Measurements from ENCODE around the gene PPP2R5B. TPM values are rescaled to one million over a fixed set of nuclear protein-coding genes. Genes with fewer than 3 reads are reported as not detected.

PPP2R5B gene
- total RNA-seq, 2 experiments from 2014 or later = 16.8 to 18.3 TPM

DNA sequence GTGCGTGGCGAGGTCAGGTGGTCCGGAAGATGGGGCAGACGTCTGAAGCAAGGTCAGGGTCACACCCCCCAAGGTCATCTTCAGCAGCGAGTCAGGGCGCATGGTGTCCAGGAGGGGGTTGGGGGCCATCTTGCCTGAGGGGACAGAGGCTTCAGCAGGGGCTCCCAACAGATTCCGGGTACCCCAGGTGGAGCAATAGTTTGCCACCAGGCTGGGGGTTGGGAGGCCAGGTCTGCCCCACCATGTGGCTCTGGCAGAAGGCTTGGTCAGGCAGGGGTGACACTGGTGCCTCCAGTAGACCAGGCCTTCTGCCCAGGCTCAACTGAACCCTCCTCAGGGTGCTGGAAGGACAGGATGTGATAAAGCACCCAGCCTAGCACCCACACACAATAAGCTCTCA is 13.3 kb upstream of the PPP2R5B start:
- no peaks in the 10 kb centered on the region for H3K27me3 Mint-ChIP-seq
- peaks cover 66% of the 10 kb centered on the region for H3K36me3 Mint-ChIP-seq (ENCODE audit: low read depth)
- Histone ChIP-seq H3K9me3 (ENCODE audit: control insufficient read depth in 1 of 2, insufficient read depth in 1 of 2, low read length in 2 of 2) (no peaks in the 10 kb centered on the region), H3K36me3 (ENCODE audit: insufficient read depth, low read length) (peaks cover 76% of the 10 kb centered on the region), H3K4me1 (ENCODE audit: insufficient read depth, low read length) (peaks cover 14% of the 10 kb centered on the region), H3K27me3 (ENCODE audit: control insufficient read depth in 1 of 2, insufficient read depth in 2 of 2, low read length in 2 of 2) (no peaks in the 10 kb centered on the region), H3K4me3 (ENCODE audit: low read length) (no peak overlapping the region), H3K27ac (ENCODE audit: low read depth in 1 of 2, low read length in 2 of 2) (no peak overlapping the region)
- H3K4me3 Mint-ChIP-seq = no peak overlapping the region
- CTCF ChIA-PET = no interaction called here
- POLR2A ChIA-PET = interaction anchor here (2.1 kb wide), 1 partner anchor 13 kb away, joined by 5 read pairs; the partner anchor contains the start of gene PPP2R5B
- no peak for ATAC-seq (ENCODE audit: poor library complexity)
- peaks cover 5% of the 10 kb centered on the region for H3K4me1 Mint-ChIP-seq (ENCODE audit: low read depth)
- TF ChIP-seq, protein P1, sequence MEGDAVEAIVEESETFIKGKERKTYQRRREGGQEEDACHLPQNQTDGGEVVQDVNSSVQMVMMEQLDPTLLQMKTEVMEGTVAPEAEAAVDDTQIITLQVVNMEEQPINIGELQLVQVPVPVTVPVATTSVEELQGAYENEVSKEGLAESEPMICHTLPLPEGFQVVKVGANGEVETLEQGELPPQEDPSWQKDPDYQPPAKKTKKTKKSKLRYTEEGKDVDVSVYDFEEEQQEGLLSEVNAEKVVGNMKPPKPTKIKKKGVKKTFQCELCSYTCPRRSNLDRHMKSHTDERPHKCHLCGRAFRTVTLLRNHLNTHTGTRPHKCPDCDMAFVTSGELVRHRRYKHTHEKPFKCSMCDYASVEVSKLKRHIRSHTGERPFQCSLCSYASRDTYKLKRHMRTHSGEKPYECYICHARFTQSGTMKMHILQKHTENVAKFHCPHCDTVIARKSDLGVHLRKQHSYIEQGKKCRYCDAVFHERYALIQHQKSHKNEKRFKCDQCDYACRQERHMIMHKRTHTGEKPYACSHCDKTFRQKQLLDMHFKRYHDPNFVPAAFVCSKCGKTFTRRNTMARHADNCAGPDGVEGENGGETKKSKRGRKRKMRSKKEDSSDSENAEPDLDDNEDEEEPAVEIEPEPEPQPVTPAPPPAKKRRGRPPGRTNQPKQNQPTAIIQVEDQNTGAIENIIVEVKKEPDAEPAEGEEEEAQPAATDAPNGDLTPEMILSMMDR (IDR thresholded peaks at IDR 0.05) = no peak
- peak in 1 of 14 experiments; percentile 22 for DNase-seq
- no peak overlapping the region for H3K27ac Mint-ChIP-seq
- intact Hi-C loops (cut with DNase I, micrococcal nuclease) = no loop called here
- no peaks in the 10 kb centered on the region for H3K9me3 Mint-ChIP-seq

DNA sequence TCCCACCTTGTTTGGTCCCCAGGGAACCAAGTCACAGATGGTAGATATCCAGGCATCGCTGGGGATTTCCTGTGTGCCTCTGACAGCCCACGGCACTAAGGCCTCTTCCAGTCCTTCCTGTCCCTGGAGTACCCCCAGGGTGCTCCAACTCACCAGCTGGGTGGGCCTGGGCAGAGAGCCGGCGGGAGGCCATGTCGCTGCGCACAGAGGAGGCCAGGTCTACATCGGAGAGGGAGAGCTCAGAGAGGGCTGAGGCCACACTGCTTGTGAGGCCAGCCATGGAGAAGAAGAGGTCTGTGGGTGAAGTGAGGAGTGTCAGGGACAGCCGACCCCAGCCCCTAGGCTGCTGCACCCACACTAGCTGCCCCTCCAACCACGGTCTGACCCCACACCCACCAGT is 12.8 kb upstream of the PPP2R5B start:
- intact Hi-C loops (cut with DNase I, micrococcal nuclease) = no loop called here

DNA sequence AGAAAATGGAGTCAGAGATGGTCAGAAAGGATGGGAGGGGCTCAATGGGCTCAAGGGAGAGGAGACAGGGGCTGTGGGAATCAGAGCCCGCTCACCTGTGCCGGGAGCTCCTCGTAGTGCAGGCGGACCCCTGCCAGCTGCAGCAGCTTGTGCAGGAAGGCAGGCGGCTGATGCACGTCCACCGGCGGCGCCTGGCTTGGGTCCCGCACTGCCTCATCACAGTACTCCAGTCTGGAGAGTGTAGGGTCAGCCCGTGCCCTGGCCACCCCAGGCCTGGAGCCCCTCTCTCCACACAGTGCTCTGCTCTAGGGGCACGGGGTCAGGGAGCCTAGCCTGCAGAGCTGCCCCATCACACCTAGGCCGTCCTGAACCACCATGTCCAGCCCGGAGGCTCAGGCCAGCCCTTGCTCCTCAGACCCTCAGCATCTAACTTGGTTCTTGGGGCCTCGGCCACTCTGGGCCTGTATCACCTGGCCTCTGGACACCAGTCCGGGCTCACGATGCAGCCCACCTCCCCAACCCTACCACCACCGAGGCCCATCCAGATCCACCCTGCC is 11.2 kb upstream of the PPP2R5B start:
- intact Hi-C loops (cut with DNase I, micrococcal nuclease) = no loop called here
- Histone ChIP-seq H3K4me3 (ENCODE audit: low read length) (no peak overlapping the region), H3K27ac (ENCODE audit: low read depth in 1 of 2, low read length in 2 of 2) (no peak overlapping the region), H3K4me1 (ENCODE audit: insufficient read depth, low read length) (peaks cover 31% of the 10 kb centered on the region), H3K27me3 (ENCODE audit: control insufficient read depth in 1 of 2, insufficient read depth in 2 of 2, low read length in 2 of 2) (no peaks in the 10 kb centered on the region), H3K9me3 (ENCODE audit: control insufficient read depth in 1 of 2, insufficient read depth in 1 of 2, low read length in 2 of 2) (no peaks in the 10 kb centered on the region), H3K36me3 (ENCODE audit: insufficient read depth, low read length) (peaks cover 56% of the 10 kb centered on the region)
- Mint-ChIP-seq H3K9me3 (no peaks in the 10 kb centered on the region), H3K27me3 (no peaks in the 10 kb centered on the region), H3K27ac (no peak overlapping the region), H3K4me3 (peak overlapping the region; percentile 71), H3K4me1 (ENCODE audit: low read depth) (peaks cover 26% of the 10 kb centered on the region), H3K36me3 (ENCODE audit: low read depth) (peaks cover 63% of the 10 kb centered on the region)
- no peak for ATAC-seq (ENCODE audit: poor library complexity)
- peak in 1 of 14 experiments; percentile 31 for DNase-seq
- TF ChIP-seq, protein P1 (IDR thresholded peaks at IDR 0.05) = no peak
- ChIA-PET POLR2A (interaction anchor here (2.1 kb wide), 1 partner anchor 11 kb away, joined by 5 read pairs; the partner anchor contains the start of gene PPP2R5B), CTCF (no interaction called here)

More for the DNA sequence above, 12.8 kb upstream of the PPP2R5B start:
- peaks cover 20% of the 10 kb centered on the region for H3K4me1 ChIP-seq (ENCODE audit: insufficient read depth, low read length)
- H3K9me3 Mint-ChIP-seq = no peaks in the 10 kb centered on the region
- peaks cover 70% of the 10 kb centered on the region for H3K36me3 ChIP-seq (ENCODE audit: insufficient read depth, low read length)
- no peaks in the 10 kb centered on the region for H3K27me3 ChIP-seq (ENCODE audit: control insufficient read depth in 1 of 2, insufficient read depth in 2 of 2, low read length in 2 of 2)
- no peaks in the 10 kb centered on the region for H3K27me3 Mint-ChIP-seq
- no peak overlapping the region for H3K27ac Mint-ChIP-seq
- H3K9me3 ChIP-seq (ENCODE audit: control insufficient read depth in 1 of 2, insufficient read depth in 1 of 2, low read length in 2 of 2) = no peaks in the 10 kb centered on the region
- DNase-seq (no peak), ATAC-seq (ENCODE audit: poor library complexity) (no peak)
- H3K27ac ChIP-seq (ENCODE audit: low read depth in 1 of 2, low read length in 2 of 2) = no peak overlapping the region
- TF ChIP-seq, protein P1 (IDR thresholded peaks at IDR 0.05) = no peak
- H3K4me3 ChIP-seq (ENCODE audit: low read length) = no peak overlapping the region
- POLR2A ChIA-PET = interaction anchor here (2.1 kb wide), 1 partner anchor 13 kb away, joined by 5 read pairs; the partner anchor contains the start of gene PPP2R5B
- peaks cover 72% of the 10 kb centered on the region for H3K36me3 Mint-ChIP-seq (ENCODE audit: low read depth)
- H3K4me1 Mint-ChIP-seq (ENCODE audit: low read depth) = peaks cover 10% of the 10 kb centered on the region
- no peak overlapping the region for H3K4me3 Mint-ChIP-seq
- CTCF ChIA-PET = no interaction called here
